ENCODE results near the gene F2RL1.

F2RL1 gene

GRCh38 chr5:76836181-76836580 is 17.4 kb downstream of the F2RL1 start (continued):
- no peak for TF ChIP-seq CSRNP3 (CRISPR knock-in tag; IDR thresholded peaks at IDR 0.05)

- no peak for ATAC-seq
- TF ChIP-seq SNAI2 (CRISPR knock-in tag; IDR thresholded peaks at IDR 0.05) (no peak), ZNF8 (CRISPR knock-in tag; IDR thresholded peaks at IDR 0.05) (no peak)
These were observed 17.8 kb downstream of the F2RL1 start for GRCh38 chr5:76836585-76836984.

GRCh38 chr5:76838481-76839261 is 19.8 kb downstream of the F2RL1 start:
- no peak for TF ChIP-seq ESRRG (CRISPR knock-in tag; IDR thresholded peaks at IDR 0.05)
- no peak for TF ChIP-seq PPARA (CRISPR knock-in tag; IDR thresholded peaks at IDR 0.05; ENCODE audit: borderline replicate concordance)
- TF ChIP-seq ZC3H10 (CRISPR knock-in tag; IDR thresholded peaks at IDR 0.05): no peak
- TF ChIP-seq RARB (CRISPR knock-in tag; IDR thresholded peaks at IDR 0.05): no peak
- no peak for TF ChIP-seq ISL1 (CRISPR knock-in tag; IDR thresholded peaks at IDR 0.05)
- no peak for TF ChIP-seq ZNF8 (CRISPR knock-in tag; IDR thresholded peaks at IDR 0.05)
- TF ChIP-seq GLIS3 (CRISPR knock-in tag; IDR thresholded peaks at IDR 0.05): no peak
- no peak for TF ChIP-seq PATZ1 (CRISPR knock-in tag; IDR thresholded peaks at IDR 0.05; ENCODE audit: borderline replicate concordance)
- peak; percentile 81 for ATAC-seq

- no peak for TF ChIP-seq ARNTL (CRISPR knock-in tag; IDR thresholded peaks at IDR 0.05; ENCODE audit: borderline replicate concordance, low read depth)
- TF ChIP-seq ESRRG (CRISPR knock-in tag; IDR thresholded peaks at IDR 0.05): no peak
- no peak for TF ChIP-seq PATZ1 (CRISPR knock-in tag; IDR thresholded peaks at IDR 0.05; ENCODE audit: borderline replicate concordance)
- TF ChIP-seq TOX (CRISPR knock-in tag; IDR thresholded peaks at IDR 0.05; ENCODE audit: borderline replicate concordance): no peak
- no peak for TF ChIP-seq ZNF8 (CRISPR knock-in tag; IDR thresholded peaks at IDR 0.05)
- no peak for TF ChIP-seq TSHZ2 (CRISPR knock-in tag; IDR thresholded peaks at IDR 0.05)
- no peak for TF ChIP-seq ZFP3 (CRISPR knock-in tag; IDR thresholded peaks at IDR 0.05)
- no peak for TF ChIP-seq ZFP30 (CRISPR knock-in tag; IDR thresholded peaks at IDR 0.05)
- TF ChIP-seq ZNF565 (CRISPR knock-in tag; conservative IDR thresholded peaks at IDR 0.05; ENCODE audit: low read depth): no peak
- TF ChIP-seq SNAI2 (CRISPR knock-in tag; IDR thresholded peaks at IDR 0.05): no peak
- no peak for TF ChIP-seq BACH2 (CRISPR knock-in tag; IDR thresholded peaks at IDR 0.05; ENCODE audit: borderline replicate concordance)
- TF ChIP-seq ISL1 (CRISPR knock-in tag; IDR thresholded peaks at IDR 0.05): no peak
- no peak for TF ChIP-seq CREB5 (CRISPR knock-in tag; IDR thresholded peaks at IDR 0.05; ENCODE audit: low read depth)
- TF ChIP-seq ZNF70 (CRISPR knock-in tag; IDR thresholded peaks at IDR 0.05): no peak
- ATAC-seq: no peak
These were observed 22.5 kb downstream of the F2RL1 start for GRCh38 chr5:76841361-76841760.
